ENCODE results near the gene DISC1.

The DISC1 gene

GRCh38 chr1:231707407-231707806 is 80.8 kb downstream of the DISC1 start:
- Histone ChIP-seq H3K9me3 (ENCODE audit: low read length) (no peaks in the 10 kb centered on the region), H3K27me3 (ENCODE audit: insufficient read depth, low read length) (no peaks in the 10 kb centered on the region), H3K36me3 (ENCODE audit: insufficient read depth, low read length) (no peaks in the 10 kb centered on the region), H3K9ac (ENCODE audit: low read length) (no peak overlapping the region), H3F3A (ENCODE audit: insufficient read depth, low read length) (no peaks in the 10 kb centered on the region), H3K27ac (ENCODE audit: low read depth, low read length, poor library complexity, severe bottlenecking) (no peak overlapping the region), H2AFZ (ENCODE audit: low read length) (no peak overlapping the region), H3K4me3 (ENCODE audit: low read depth, low read length, poor library complexity, severe bottlenecking) (no peak overlapping the region), H3K4me2 (ENCODE audit: low read length) (no peak overlapping the region), H3K79me2 (ENCODE audit: insufficient read depth, low read length) (no peaks in the 10 kb centered on the region), H3K9me2 (ENCODE audit: low read depth, low read length) (no peaks in the 10 kb centered on the region), H3K4me1 (ENCODE audit: insufficient read depth, low read length, severe bottlenecking) (no peaks in the 10 kb centered on the region), H4K20me1 (ENCODE audit: insufficient read depth, low read length) (no peaks in the 10 kb centered on the region)
- TF ChIP-seq CTCF (IDR thresholded peaks at IDR 0.05; ENCODE audit: low read length), result no peak
- TF ChIP-seq EZH2 (IDR thresholded peaks at IDR 0.05; ENCODE audit: borderline replicate concordance, low read length), result no peak

GRCh38 chr1:231708394-231708793 is 81.8 kb downstream of the DISC1 start:
- H3K9me2 ChIP-seq (ENCODE audit: low read depth, low read length), result no peaks in the 10 kb centered on the region
- H3K79me2 ChIP-seq (ENCODE audit: insufficient read depth, low read length), result no peaks in the 10 kb centered on the region
- H3F3A ChIP-seq (ENCODE audit: insufficient read depth, low read length), result no peaks in the 10 kb centered on the region
- no peaks in the 10 kb centered on the region for H3K36me3 ChIP-seq (ENCODE audit: insufficient read depth, low read length)
- H3K9me3 ChIP-seq (ENCODE audit: low read length), result no peaks in the 10 kb centered on the region
- H3K4me1 ChIP-seq (ENCODE audit: insufficient read depth, low read length, severe bottlenecking), result no peaks in the 10 kb centered on the region
- no peak overlapping the region for H3K4me3 ChIP-seq (ENCODE audit: low read depth, low read length, poor library complexity, severe bottlenecking)
- no peaks in the 10 kb centered on the region for H4K20me1 ChIP-seq (ENCODE audit: insufficient read depth, low read length)
- TF ChIP-seq CTCF (IDR thresholded peaks at IDR 0.05; ENCODE audit: low read length), result no peak
- no peak for TF ChIP-seq EZH2 (IDR thresholded peaks at IDR 0.05; ENCODE audit: borderline replicate concordance, low read length)
- no peak overlapping the region for H3K4me2 ChIP-seq (ENCODE audit: low read length)
- H3K27me3 ChIP-seq (ENCODE audit: insufficient read depth, low read length), result no peaks in the 10 kb centered on the region
- H3K9ac ChIP-seq (ENCODE audit: low read length), result no peak overlapping the region
- H2AFZ ChIP-seq (ENCODE audit: low read length), result no peak overlapping the region
- H3K27ac ChIP-seq (ENCODE audit: low read depth, low read length, poor library complexity, severe bottlenecking), result no peak overlapping the region

GRCh38 chr1:231714440-231714839 is 87.8 kb downstream of the DISC1 start:
- H3K4me3 ChIP-seq (ENCODE audit: low read depth, low read length, poor library complexity, severe bottlenecking), result no peak overlapping the region
- H3K9ac ChIP-seq (ENCODE audit: low read length), result no peak overlapping the region
- no peak overlapping the region for H3K4me2 ChIP-seq (ENCODE audit: low read length)
- H3K4me1 ChIP-seq (ENCODE audit: insufficient read depth, low read length, severe bottlenecking), result no peaks in the 10 kb centered on the region
- TF ChIP-seq CTCF (IDR thresholded peaks at IDR 0.05; ENCODE audit: low read length), result no peak
- no peak for TF ChIP-seq EZH2 (IDR thresholded peaks at IDR 0.05; ENCODE audit: borderline replicate concordance, low read length)
- no peak overlapping the region for H2AFZ ChIP-seq (ENCODE audit: low read length)
- H3K9me3 ChIP-seq (ENCODE audit: low read length), result no peaks in the 10 kb centered on the region
- no peaks in the 10 kb centered on the region for H3F3A ChIP-seq (ENCODE audit: insufficient read depth, low read length)
- H3K9me2 ChIP-seq (ENCODE audit: low read depth, low read length), result no peaks in the 10 kb centered on the region
- H3K36me3 ChIP-seq (ENCODE audit: insufficient read depth, low read length), result no peaks in the 10 kb centered on the region
- no peak overlapping the region for H3K27ac ChIP-seq (ENCODE audit: low read depth, low read length, poor library complexity, severe bottlenecking)
- no peaks in the 10 kb centered on the region for H4K20me1 ChIP-seq (ENCODE audit: insufficient read depth, low read length)
- H3K79me2 ChIP-seq (ENCODE audit: insufficient read depth, low read length), result no peaks in the 10 kb centered on the region
- H3K27me3 ChIP-seq (ENCODE audit: insufficient read depth, low read length), result no peaks in the 10 kb centered on the region

Measured in OCI-LY1 (cell line).